ENCODE measurements around the gene ZBTB46. TPM values are rescaled to one million over a fixed set of nuclear protein-coding genes. Genes with fewer than 3 reads are reported as not detected.

The ZBTB46 gene
- total RNA-seq, 1 donor: 13.8 TPM

- TF ChIP-seq, protein P1, sequence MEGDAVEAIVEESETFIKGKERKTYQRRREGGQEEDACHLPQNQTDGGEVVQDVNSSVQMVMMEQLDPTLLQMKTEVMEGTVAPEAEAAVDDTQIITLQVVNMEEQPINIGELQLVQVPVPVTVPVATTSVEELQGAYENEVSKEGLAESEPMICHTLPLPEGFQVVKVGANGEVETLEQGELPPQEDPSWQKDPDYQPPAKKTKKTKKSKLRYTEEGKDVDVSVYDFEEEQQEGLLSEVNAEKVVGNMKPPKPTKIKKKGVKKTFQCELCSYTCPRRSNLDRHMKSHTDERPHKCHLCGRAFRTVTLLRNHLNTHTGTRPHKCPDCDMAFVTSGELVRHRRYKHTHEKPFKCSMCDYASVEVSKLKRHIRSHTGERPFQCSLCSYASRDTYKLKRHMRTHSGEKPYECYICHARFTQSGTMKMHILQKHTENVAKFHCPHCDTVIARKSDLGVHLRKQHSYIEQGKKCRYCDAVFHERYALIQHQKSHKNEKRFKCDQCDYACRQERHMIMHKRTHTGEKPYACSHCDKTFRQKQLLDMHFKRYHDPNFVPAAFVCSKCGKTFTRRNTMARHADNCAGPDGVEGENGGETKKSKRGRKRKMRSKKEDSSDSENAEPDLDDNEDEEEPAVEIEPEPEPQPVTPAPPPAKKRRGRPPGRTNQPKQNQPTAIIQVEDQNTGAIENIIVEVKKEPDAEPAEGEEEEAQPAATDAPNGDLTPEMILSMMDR (IDR thresholded peaks at IDR 0.05; ENCODE audit: insufficient read depth, low read depth, low read length): no peak
- no peak for DNase-seq (ENCODE audit: low read depth)
- H3K4me3 ChIP-seq (ENCODE audit: low read depth, low read length): no peak overlapping the region
Observed at GRCh38 chr20:63836458-63837344, 5.6 kb upstream of the ZBTB46 start.

DNA sequence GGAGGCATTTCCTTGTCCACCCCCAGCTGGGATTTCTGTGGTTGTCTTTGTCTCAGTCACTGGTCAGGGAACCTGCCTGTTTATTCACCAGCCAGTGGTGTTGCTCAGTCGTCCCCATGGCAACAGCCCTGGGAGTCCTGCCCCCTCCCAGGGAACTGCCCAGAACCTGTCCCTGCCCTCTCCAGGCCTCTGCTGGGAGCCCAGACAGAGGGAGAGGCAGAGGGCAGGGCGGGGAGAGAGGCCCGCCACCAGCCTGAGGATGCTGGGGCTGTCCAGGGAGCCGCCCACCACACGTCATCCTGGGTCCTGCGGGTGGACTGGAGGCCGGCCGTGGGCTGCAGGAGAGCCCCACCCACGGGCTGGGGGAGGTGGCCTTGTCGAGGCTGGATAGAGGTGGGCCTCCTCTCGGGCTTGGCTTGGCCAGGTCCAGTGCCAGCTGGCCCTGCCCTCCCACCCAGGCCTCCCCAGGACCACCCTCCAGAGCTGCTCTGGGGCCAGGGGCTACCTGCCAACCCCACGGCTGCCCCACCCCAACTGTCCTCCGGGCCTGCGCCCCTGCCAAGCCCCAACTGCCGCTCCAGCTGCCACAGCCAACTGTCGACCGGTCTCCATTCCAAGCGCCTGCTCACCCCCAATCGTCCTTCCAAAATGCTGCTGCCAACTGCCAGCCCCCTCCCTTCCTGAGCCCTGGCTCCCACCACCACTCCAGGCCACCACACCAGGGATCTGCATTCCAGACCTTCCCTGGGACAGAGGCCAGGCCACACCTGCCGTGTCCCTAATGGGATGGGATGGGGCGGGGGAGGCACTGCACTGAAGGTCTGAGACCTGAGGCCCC, 4.2 kb upstream of the ZBTB46 start:
- TF ChIP-seq, protein P1 (IDR thresholded peaks at IDR 0.05; ENCODE audit: insufficient read depth, low read depth, low read length): no peak
- DNase-seq (ENCODE audit: low read depth): peak; percentile 98
- H3K4me3 ChIP-seq (ENCODE audit: low read depth, low read length): no peak overlapping the region

DNA sequence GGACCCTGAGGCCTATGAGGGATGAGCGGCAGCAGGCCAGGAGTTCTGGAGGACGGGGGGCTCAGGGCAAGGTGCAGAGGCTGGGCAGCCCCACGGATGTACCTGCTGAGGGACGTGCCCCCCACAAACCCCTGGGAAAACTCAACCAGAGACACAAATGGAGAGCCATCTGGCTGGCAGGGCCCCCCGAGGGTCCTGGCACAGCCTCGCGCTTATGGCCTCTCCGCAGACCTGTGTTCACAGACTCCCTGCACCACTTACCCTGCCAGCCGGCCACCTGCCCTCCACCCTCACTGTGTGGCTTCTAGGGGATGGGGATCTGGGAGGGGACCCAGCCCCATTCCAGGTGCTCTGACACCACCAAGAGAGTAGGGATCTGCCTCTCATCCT, 3.4 kb upstream of the ZBTB46 start:
- no peak overlapping the region for H3K4me3 ChIP-seq (ENCODE audit: low read depth, low read length)
- no peak for DNase-seq (ENCODE audit: low read depth)
- TF ChIP-seq, protein P1 (IDR thresholded peaks at IDR 0.05; ENCODE audit: insufficient read depth, low read depth, low read length): no peak

GRCh38 chr20:63833776-63834490, 2.9 kb upstream of the ZBTB46 start:
- TF ChIP-seq, protein P1 (IDR thresholded peaks at IDR 0.05; ENCODE audit: insufficient read depth, low read depth, low read length): no peak
- no peak overlapping the region for H3K4me3 ChIP-seq (ENCODE audit: low read depth, low read length)
- DNase-seq (ENCODE audit: low read depth): peak; percentile 75

DNA sequence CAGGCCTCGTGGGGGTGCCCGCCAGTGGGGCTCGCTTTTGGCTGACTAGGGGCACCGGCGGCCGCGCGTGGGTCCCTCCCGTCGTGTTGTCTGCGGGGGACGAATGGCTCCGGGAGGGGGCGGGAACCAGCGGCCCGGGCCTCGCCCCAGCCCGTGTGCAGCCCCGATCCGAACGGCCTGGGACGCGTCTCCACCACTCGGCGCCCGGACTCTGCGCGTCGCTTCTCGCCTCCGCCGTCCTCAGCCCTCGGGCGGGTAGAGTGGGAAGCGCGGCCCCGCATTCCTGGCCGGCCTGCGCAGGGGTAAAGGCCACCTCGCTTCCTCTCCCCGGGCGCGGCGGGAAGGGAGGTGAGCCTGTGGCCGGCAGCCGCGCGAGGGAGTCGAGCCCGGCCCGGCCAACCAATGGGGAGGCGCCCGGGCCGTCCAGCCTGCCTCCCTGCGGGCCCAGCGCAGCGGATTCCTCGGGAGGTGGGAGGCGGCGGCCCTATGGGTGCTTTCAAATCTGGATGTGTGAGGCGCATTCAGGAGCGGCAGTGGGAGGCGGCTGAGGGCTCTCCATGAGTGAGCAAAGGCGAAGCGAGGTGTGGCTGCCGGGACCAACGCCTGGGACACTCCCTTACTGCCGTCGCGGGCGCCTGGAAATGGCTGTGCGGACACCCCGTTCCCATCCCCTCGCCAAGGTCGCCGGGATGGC, 1.1 kb upstream of the ZBTB46 start:
- H3K4me3 ChIP-seq (ENCODE audit: low read depth, low read length): peak overlapping the region; percentile 52
- DNase-seq (ENCODE audit: low read depth): peak; percentile 65
- TF ChIP-seq, protein P1 (IDR thresholded peaks at IDR 0.05; ENCODE audit: insufficient read depth, low read depth, low read length): no peak

DNA sequence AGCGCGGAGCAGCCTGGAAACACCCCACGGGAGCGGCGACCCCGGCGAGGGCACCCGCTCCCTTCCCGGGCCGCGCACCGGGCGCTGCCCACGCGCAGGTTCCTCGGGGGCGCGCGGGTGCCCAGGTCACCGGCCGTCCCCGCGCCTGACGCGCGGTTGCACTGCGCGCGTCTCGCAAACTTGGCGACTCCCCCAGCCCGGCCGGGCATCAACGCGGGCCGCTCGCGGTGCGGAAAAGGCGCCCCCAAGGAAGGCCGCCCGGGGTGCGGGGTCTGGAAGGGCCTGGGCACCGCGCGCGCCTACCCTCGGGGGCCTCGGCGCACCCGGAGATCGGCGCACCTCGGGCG, 555 bp upstream of the ZBTB46 start:
- TF ChIP-seq, protein P1 (IDR thresholded peaks at IDR 0.05; ENCODE audit: insufficient read depth, low read depth, low read length): no peak
- H3K4me3 ChIP-seq (ENCODE audit: low read depth, low read length): peak overlapping the region; percentile 52
- no peak for DNase-seq (ENCODE audit: low read depth)
